Dedifferentiated amniotic fluid mesenchymal stem cell (primary cell): ENCODE measurements around the gene LPAR3.
"Not testable (repeated sequence)": the region's sequence is repeated elsewhere in the genome, so short reads cannot be mapped to it uniquely, and the experiment has no call there.

Experiments
- DNase-seq: peaks from one replicate; pipeline ENCODE4 v3.0.0-alpha.2; 2016; ENCODE audit errors: extremely low spot score

Gene LPAR3, protein sequence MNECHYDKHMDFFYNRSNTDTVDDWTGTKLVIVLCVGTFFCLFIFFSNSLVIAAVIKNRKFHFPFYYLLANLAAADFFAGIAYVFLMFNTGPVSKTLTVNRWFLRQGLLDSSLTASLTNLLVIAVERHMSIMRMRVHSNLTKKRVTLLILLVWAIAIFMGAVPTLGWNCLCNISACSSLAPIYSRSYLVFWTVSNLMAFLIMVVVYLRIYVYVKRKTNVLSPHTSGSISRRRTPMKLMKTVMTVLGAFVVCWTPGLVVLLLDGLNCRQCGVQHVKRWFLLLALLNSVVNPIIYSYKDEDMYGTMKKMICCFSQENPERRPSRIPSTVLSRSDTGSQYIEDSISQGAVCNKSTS

DNA sequence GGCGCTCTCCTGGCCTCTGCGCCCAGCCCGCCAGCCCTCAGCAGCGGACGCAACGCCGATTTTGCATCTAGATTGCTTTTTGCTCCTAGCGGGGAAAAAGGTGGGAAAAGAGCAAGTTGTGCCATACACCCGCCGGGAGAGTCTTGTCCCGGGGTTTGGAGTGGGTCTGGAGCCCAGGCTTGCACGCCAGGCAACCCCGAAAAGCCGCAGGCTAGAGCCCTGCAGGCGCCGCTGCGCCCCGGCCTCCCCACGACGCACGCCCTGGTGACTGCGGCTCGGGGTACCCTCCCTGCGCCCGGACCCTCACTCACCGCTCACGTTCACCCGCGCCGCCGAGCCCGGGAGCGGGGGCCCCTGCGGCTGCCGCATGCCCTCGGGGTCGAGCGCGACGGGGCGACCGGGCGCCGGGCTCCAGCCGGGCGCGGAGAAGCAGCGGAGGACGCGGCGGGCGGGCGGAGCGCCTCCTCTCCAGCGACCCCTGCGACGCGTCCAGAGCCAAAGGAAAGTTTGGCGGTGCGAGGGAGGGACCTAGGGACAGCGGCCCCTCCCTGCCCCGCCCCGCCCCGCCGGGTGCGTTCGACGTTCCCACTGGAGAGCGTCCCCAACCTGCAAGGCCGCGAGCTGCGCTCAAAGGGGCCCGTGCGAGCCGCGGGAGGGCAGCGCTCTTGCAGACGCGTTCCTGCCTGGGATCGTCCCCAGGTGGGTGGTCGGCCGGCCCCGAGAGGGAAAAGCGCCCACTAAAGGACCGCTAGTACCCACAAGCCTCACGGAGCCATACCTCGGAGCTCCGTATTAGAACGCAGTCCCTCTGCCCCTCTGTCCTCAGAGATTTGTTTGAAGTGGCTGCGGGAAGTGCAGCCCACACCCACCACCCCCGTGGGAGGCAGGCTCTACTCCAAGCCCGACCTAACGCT, at the start of gene LPAR3:
TSS of gene LPAR3 (minus strand) at position 502 of the 914 bp plus-strand sequence. CDS start 27,086 bp downstream, outside the sequence.
- DNase-seq, result no peak

DNA sequence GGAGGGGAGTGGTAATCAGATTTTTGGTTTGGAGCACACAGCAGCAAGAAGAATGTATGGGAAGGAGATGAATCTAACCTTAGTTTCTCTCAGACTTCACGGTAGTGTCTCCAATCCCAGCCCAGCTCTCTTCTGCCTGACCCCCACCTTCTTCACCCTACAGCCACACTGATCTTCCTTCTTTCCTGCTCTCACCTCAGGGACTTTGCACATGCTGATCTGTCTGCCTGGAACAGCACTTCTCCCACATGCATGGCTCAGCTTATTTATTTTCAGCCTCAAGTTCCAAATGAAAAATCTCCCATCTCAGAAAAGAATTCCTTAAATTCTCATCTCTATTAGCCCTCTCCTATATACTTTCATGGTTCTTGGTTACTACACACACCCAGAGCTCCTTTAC, 48.8 kb upstream of the LPAR3 start:
- DNase-seq, result no peak

DNA sequence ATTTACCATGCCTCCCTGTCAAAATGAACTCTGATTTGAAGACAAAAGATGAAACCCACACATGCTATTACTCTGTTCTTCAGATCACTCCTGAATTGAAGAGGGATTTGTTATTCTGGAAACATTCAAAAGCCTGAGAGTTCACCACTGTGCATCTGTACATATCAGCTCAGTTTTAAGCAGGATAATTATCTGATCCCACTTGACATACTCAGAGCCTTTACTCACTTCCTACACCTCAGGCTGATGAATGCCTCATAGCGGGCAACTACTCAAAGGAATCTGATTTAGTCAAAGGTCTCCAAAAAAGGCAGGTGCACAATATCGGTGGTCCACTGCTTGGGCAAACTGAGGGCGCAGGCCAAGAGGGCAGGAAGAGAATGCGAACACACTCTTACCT, 47.5 kb upstream of the LPAR3 start:
- DNase-seq, result no peak

DNA sequence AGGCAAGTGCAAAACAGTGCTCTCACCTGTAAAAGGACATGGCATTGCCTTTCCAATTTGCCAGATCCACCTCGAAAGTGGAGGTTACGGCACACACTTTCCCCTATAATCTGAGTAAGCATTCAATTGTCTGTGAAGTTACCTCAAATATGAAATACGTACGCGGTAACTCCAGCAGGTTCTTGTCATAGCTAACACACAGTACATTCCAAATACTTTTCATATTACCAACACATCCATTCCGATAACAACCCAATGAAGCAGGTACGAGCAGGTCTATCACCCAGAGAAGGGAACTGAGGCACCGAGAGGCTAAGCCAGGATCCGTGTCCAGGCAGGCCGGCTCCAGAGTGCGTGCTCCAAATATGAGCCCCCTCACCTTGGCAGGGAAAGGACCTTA, 46.8 kb upstream of the LPAR3 start:
- DNase-seq, result no peak

DNA sequence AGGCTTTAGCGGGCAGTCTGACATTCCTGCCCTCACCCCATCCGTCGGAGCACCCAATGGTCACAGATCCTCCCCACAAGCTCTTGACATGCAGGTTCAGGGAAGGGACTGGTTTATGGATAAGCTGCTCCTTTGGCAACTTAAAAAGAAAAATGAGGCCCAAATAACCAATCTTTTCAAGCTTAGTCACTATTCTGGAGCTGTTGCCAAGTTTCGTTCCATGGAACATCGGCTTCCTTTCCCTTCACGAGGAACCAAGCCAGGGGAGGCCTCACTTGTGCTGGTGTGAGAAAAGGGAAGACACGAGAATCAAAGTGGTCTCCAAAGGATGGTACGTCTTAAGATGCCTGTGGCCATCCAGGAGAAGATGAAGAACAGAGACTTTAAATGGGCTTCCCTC, 46.1 kb upstream of the LPAR3 start:
- DNase-seq, result no peak

DNA sequence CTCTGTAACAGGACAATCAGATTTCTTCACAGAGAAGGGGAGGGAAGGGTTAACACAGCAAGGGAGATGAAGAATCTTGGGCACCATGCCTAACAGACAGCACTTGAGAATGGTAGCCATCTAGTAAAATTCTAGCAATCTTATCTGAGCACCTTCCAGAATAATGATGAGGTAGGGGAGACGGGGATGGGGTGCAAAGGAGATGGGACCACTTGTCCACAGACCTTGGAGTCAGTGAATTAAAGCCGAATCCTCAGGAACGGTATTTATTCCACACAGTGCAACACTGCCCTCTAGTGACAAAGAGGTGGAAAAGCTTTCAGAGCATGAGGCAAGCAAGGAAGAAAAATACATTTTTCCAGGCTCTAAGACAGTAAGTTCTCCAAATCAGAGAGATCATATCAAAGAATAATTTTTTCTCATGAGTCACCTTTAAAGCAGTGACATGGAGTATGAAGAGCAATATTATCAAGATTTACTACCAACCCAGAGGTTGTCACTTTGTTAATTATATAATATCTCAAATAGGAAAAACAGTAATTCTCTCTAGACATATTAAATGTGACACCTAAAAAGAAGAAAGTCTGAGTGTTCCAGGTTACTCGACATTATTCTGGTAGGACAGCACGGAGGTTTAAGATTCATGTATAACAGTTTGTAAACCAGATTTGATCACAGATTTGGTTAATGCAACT, 43.3 kb upstream of the LPAR3 start:
- DNase-seq, result peak; percentile 80

DNA sequence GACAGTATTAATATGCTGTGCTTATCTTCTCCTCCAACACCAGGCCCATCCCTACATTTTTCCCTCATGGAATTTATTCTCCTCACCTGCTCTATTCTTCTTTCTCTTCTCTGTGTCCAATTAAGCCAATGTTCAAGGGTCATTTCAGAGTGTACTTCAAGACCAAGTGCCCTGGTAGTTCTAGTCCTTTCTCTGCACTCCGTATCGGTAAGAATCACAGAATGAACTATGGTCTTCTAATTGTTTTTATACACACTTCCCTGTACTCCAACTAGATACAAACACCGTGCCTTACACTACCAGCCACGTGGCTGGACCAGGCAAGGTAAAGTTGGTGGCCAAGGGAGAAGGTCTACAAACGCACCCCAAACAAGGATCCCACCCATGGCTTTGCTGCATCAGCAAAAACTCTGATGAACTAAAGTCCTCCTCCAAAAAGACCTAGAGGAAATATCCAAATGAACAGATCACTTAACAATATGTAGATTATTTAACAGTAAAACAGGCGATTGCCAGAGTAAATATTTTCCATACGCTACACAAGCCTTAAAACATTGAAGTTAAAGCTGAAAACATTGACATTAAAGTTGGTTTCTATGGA, 40.1 kb upstream of the LPAR3 start:
- DNase-seq, result no peak

DNA sequence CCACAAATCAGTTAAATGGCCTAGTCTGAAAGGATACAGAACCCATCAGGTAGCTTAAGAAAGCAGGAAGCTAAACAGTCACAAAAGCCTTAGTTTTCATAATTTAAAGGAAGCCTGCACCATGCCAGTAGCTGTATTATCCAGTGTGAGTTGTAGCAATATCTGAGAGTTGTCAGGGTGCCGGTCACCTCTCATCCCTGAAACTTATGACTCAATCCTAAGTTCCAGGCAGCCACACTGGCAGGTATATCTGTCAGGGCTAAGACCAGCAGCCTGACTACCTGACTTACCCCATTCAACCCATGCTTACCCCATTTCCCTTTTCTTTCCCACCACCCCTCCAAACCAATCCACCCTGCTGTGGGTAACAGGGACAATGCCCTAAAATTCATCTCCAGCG, 37.8 kb upstream of the LPAR3 start:
- no peak for DNase-seq

DNA sequence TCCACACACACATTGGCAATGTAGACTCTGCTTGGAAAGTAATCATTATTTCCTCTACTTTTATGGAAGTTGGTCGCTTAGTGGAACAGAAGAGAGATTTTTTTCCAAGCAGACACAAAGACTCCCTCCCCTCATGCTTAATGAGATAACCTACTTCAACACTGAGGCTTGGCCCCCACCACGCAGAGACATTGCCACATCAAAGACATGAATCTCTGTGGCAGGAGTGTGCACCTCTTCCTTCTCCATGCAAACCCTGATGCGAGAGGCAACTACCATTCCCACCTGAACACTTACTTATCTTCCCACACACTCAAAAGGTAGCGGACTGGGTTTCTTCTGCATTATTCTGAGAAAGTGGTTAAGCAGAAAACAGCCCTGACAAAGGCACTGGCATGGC, 37.3 kb upstream of the LPAR3 start:
- DNase-seq, result no peak

DNA sequence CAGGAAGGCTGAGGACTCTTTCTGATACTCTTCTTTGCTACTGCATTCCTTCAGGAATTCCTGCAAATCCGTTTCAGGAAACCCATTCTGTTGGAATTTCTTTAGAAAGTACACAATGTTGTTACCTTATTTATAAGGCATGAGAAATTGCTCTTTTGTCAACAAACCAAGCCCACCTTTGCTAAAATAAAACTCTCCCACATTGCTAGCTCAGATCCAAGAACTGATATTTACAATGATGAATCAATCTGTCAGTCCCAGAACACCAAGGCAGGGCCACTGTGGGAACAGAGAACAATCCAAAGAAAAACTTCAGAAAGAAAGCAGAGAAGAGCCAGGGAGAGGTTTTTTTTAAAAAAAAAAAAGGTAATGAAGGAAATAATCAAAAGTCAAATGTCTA, 36.6 kb upstream of the LPAR3 start:
- DNase-seq, result no peak

DNA sequence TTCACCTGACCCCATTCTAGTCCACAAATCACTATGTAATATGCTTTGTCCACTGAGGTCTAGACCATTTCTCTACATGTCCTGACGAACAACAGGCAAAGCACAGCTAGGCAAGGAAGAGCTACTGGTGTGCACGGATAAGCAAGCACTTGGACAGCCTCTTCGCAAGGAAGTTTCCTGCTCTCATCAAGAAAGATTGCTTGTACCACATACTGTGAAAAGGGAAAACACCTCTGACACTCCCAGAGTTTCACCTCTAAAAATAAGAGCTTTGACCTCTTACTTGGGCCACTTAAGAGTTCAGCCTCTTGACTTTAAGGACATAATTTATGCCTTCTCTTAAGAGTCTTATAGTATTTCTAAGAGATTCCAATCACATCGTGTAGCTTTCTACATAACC, 36.0 kb upstream of the LPAR3 start:
- no peak for DNase-seq

DNA sequence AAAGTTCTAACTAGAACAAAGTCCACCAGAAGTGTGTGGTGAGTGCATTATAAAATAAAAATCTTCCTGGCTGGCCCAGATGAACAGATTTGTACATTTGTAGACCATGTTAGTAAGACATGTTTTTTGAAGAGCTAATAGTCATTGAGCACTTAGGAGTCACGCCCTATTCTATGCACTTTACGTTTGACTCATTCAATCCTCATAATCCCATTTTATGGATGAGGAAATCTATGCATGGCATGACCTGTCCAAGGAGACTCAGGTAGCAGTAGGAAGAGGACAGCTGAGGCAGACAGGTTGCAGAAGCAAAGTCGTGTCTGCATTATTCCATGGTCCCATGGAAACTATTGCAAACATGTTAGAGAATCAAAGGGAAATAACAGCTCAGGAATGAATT, 30.3 kb upstream of the LPAR3 start:
- DNase-seq, result no peak

DNA sequence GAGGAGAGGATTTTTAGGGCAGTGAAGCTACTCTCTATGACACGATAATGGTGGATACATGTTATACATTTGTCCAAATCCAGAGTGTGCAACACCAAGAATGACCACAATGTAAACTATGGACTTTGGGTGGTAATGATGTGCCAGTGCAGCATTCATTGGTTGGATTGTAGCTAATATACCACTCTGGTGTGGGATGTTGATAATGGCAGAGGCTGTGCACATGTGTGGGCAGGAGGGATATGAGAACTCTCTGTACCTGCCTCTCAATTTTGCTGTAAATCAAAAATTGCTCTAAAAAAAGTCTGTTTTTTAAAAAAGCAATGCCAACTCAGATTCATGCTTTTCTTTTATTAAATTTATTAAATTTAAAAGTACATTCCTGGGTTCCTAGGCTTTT, 27.2 kb upstream of the LPAR3 start:
- DNase-seq, result no peak

DNA sequence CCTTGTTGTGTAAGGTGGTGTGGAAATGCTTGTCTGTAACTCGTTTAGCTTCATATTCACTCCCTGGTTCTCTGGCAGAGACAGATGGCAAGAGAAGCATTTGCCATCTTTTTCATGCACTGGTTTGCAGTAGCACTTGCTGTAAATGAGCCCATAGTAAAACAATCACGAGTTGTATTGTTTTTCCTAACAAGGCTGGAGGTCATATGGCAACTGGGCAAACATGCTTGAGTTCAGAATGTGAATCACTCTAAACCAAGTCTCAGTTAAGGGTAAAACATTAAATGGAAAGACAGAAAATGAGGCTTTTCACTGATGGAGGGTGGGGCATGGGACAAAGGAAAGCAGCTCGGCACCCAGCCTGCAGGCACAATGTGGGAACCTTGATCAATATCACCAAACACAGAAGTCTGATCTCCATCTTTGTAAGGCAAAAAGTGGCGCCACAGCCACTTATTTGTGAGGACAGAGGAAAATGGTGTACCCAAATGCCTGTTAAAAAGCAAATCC, 26.5 kb upstream of the LPAR3 start:
- DNase-seq, result no peak

DNA sequence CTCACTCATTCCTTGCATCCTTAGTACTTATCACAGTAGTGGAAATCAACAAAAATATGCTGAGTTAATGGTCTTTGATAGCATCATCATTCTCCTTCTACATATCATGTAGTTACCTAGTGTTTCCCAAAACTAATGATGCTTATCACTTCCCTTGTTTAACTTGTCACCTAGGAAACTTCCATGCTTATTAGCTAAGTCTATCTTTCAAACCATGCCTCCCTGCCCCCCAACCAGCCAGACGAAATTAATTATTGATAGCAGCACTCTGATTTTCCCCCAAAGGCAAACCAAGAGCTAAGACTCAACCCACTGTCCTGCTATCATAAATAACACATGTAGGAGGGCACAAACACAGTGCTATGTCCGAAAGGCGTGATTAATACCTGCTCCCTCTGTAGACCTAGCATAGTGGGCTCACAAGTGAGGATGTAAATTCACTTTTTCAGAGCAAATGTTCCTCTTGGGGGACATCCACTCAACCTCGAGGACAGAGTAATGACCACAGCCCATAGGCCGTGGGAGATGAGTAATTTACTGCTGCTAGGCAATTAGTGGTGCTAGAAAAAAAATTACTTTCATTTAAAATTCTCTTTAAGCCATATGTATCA, 25.8 kb upstream of the LPAR3 start:
- no peak for DNase-seq

DNA sequence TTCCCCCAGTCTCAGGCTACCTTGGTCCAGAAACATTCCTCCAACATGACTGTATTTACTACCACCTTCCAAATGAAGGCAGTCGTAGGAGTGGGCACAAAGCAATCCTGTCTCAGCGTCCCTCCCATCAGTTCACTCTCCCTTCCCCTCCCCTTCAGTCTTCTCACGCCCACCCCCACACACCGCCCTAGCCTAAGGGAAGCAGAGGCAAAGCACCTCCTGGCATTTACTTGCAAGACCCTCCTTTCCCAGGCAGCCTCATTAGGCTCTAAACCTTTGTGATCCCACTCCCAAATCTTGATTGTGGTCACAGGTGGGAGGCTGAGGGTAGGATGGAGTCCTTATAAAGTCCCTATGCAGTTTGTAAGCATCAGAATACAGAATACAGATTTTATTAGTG, 23.9 kb upstream of the LPAR3 start:
- DNase-seq, result no peak

DNA sequence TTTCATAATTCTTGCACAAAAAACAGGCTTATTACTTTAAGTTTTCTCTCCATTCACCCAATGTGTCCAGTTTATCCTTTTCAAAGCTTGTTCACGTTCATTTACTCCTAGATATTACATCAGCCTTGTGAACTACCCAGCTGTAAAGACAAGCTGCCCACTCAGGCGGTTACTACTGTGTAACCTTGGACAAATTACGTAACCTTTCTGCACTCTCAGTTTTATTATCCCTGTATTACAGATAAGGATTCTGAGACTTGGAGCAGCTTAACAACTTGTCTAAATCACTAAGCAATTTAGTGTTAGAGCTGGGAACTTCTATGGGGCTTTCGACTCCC, 20.5 kb upstream of the LPAR3 start:
- DNase-seq, result no peak

DNA sequence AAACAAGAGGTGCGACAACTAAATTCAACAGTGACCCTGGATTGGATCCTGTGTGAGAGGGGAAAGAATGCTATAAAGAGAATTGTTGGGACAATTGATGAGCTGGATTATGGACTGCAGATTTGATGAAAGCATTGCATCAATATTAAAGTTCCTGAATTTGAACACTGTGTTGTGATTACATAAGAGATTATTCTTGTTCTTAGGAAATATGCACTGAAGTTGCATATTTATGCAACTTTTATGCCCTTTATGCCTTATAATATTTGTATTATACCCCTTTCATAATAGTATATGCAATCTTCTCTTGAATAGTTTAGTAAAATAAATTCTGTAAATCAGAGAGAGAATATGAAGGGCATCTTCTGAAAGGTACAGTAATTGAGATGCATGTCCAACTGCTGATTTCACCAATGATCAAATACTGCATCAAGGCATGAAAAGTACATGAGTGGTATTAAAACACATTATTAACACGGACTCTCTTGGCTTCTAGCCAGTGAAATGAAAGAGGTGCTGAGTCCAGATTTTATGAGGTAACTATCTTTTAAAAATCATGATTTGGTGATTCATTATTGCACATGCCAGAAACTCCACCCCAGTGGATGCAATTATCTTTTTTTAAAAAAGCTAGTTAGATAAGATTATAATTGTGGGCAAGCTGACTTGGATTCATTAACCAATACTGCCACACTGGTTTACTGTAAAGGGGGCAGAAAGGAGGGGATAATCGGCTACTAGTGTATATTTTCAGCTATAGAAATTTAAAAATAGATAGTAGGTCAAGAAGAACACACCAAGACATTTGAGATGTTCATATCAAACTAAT, 19.9 kb upstream of the LPAR3 start:
- no peak for DNase-seq

DNA sequence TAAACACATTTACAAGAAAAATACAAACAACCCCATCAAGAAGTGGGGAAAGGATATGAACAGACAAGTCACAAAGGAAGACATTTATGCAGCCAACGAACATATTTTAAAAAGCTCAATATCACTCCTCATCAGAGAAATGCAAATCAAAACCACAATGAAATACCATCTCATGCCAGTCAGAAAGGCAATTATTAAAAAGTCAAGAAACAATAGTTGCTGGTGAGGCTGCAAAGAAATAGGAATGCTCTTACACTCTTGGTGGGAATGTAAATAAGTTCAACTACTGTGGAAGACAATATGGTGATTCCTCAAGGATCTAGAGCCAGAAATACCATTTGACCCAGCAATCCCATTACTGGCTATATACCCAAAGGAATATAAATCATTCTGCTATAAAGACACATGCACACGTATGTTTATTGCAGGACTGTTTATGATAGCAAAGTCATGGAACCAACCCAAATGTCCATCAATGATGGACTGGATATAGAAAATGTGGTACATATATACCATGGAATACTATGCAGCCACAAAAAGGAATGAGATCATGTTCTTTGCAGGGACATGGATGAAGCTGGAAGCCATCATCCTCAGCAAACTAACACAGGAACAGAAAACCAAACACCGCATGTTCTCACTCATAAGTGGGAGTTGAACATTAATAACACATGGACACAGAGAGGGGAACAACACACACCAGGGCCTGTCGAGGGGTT, 15.9 kb upstream of the LPAR3 start:
- not testable (repeated sequence) for DNase-seq
